GM21367 (cell line): ENCODE results near the gene CUX1.
"Not testable (repeated sequence)": the region's sequence is repeated elsewhere in the genome, so short reads cannot be mapped to it uniquely, and the experiment has no call there.

Source experiments
- ATAC-seq: cut with Tn5 transposase; IDR thresholded peaks from one replicate; pipeline ENCODE4 v1.9.1; 2021; ENCODE audit not compliant: unreplicated experiment

Gene CUX1

GRCh38 chr7:101798173-101798572, 19.3 kb upstream of the CUX1 start:
- not testable (repeated sequence) for ATAC-seq

GRCh38 chr7:101803203-101804087, 14.0 kb upstream of the CUX1 start:
- ATAC-seq, result no peak

GRCh38 chr7:101804088-101804963, 13.1 kb upstream of the CUX1 start:
- ATAC-seq, result no peak

GRCh38 chr7:101804967-101805366, 12.5 kb upstream of the CUX1 start:
- no peak for ATAC-seq

- ATAC-seq, result no peak
Observed at GRCh38 chr7:101812595-101812994, 4.8 kb upstream of the CUX1 start.

GRCh38 chr7:101813402-101814019, 3.9 kb upstream of the CUX1 start:
- no peak for ATAC-seq

GRCh38 chr7:101814081-101814990, 3.1 kb upstream of the CUX1 start:
- peak; percentile 39 for ATAC-seq

GRCh38 chr7:101814991-101815825, 2.2 kb upstream of the CUX1 start:
- ATAC-seq, result peak; percentile 24

- ATAC-seq, result peak; percentile 38
Observed at GRCh38 chr7:101815826-101816594, 1.4 kb upstream of the CUX1 start.

GRCh38 chr7:101816595-101817470, 593 bp upstream of the CUX1 start:
- ATAC-seq, result no peak

- ATAC-seq, result no peak
Observed at GRCh38 chr7:101818287-101819071, 1.1 kb downstream of the CUX1 start.

GRCh38 chr7:101819183-101819582, 1.8 kb downstream of the CUX1 start:
- ATAC-seq, result no peak

GRCh38 chr7:101819913-101820522, 2.6 kb downstream of the CUX1 start:
- no peak for ATAC-seq

- ATAC-seq, result no peak
Observed at GRCh38 chr7:101820703-101821102, 3.3 kb downstream of the CUX1 start.

GRCh38 chr7:101822632-101823031, 5.2 kb downstream of the CUX1 start:
- not testable (repeated sequence) for ATAC-seq

- no peak for ATAC-seq
Observed at GRCh38 chr7:101823096-101823495, 5.7 kb downstream of the CUX1 start.

GRCh38 chr7:101823596-101823995, 6.2 kb downstream of the CUX1 start:
- ATAC-seq, result no peak
